ENCODE measurements around the gene CFDP1. TPM values are rescaled to one million over a fixed set of nuclear protein-coding genes. Genes with fewer than 3 reads are reported as not detected.

The CFDP1 gene
- total RNA-seq, 1 donor from 2014 or later: 51.0 TPM

- DNase-seq (ENCODE audit: low read depth, low spot score): no peak
Observed at GRCh38 chr16:75252049-75252864, 181.0 kb downstream of the CFDP1 start.

DNA sequence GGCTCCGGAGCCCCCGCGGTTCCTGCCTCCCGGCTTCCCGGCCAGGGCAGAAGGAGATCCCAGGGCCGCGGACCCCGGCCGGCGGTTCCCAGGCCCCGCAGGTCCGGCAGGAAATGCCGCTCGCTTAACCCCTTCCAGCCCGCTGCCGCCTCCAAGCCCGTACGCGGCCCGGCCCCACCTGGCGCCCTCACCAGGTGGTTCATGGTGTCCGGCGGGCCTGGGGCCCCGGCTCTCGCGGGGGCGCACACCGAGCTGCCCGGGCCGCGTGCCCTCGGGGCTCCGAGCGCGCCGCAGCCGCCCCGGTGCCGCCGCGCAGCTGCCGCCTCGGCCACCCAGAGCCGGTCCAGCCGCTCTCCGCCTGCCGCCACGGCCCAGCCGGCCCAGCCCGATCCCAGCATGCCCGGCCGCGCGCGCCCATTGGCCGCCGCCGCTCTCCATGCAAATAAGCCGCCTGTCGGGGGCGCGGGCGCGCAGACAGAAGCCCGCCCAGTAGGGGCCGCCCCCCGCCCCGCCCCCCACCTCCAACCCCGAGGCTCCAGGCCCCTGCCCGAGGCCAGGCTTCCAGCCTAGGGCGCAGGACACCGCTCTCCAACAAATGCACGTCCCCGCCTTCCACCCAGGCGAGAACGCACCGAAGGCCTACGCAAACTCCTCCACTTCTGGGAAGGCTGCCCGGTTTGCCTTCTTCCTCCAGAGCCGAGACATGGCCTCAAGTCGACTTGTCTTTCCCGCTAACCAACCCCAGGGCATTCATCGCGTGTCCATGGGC is 181.8 kb downstream of the CFDP1 start, which contains the start of gene BCAR1:
Gene BCAR1, minus strand, starts transcription at position 345 of the 769 bp plus-strand sequence. Its CDS starts 142 bp downstream, at position 203.
- peak; percentile 57 for DNase-seq (ENCODE audit: low read depth, low spot score)

- no peak for DNase-seq (ENCODE audit: low read depth, low spot score)
Observed at GRCh38 chr16:75250809-75251279, 182.5 kb downstream of the CFDP1 start.

DNA sequence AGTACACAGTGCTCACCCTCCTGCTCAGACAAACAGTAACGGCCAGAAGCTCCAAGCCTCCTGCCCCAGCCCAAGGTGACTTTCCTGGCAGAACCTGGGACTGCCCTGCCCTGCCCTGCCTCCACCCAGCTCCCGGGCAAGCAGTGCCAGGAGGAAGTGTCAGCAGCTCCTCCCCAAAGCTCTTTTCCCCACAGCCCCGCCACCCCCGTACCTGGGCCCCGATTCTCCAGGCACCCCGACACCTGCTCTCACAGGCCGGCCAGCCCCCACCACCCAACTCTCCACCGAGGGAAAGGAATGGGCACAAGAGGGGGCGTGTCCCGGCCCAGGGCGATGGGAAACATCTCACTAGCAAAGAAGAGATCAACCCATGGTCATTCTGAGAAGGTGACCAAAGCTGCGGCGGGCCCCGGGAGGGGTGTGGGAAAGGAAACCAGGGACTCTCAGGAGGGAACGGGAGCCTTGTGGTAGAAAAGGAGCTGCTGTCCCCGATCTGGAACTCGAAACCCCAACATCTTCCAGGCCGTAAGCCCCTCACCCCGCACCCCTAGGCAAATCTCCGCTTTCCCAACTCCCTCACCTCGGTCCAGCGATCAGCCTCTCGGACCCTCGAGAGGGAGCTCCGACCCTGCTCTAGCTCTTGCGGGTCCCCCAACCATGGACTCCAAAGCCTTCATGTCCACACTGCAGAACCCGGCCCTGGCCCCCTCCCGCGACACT is 183.1 kb downstream of the CFDP1 start:
- DNase-seq (ENCODE audit: low read depth, low spot score): no peak

DNA sequence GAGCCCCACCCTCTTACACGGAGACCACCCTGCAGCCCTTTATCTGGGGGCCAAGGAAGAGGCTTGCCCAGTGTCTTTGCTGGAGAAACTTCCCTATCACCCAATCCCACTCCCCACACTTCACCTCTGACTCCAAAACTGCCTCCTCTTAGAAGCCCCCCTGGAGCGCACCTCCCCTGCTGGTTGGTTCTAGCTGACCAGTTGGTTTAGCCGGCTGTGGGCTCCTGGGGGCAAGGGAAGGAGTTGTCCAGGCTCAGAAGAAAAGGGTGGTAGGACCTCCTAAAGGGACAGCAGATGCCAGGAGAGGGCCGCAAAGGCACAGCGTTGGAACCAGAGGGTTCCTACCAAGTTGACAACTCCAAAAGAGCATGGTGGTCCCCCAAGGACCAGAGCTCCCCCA is 183.9 kb downstream of the CFDP1 start:
- no peak for DNase-seq (ENCODE audit: low read depth, low spot score)

GRCh38 chr16:75248536-75249380 is 184.5 kb downstream of the CFDP1 start:
- no peak for DNase-seq (ENCODE audit: low read depth, low spot score)

GRCh38 chr16:75248142-75248535 is 185.2 kb downstream of the CFDP1 start:
- no peak for DNase-seq (ENCODE audit: low read depth, low spot score)

GRCh38 chr16:75247249-75247648 is 186.1 kb downstream of the CFDP1 start:
- no peak for DNase-seq (ENCODE audit: low read depth, low spot score)

DNA sequence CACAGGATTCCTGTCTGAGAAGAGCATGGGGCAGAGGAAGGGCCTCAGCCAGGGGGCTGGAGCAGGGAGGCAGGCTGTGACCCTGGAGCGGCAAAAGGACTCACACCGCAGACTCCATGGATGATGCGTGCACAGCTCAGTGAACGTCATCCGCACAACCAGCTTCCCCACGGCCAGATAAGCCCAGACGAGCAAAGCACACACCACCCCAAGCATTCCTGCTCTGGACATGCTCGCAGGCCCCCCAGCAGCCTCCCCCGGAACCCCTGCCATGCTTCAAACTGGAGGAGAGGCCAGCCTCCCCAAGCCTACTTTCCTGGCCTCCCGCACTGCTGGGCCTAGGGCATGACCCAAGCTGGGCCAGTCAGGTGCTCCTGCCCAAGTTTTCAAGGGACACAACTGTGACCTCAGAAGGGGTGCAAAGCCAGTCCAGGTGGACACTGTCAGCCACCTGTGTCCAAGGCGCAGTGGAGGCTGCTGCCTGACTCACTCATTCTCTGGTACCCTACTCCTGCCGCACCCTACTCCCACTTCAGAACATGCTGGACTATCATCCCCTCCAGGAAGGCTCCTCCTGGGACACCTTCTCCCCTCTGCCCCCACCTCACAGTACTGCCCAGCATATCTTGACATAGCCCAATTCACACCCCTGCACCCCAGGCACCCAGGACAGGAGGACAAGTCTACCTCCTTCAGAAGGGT is 186.6 kb downstream of the CFDP1 start:
- no peak for DNase-seq (ENCODE audit: low read depth, low spot score)

DNA sequence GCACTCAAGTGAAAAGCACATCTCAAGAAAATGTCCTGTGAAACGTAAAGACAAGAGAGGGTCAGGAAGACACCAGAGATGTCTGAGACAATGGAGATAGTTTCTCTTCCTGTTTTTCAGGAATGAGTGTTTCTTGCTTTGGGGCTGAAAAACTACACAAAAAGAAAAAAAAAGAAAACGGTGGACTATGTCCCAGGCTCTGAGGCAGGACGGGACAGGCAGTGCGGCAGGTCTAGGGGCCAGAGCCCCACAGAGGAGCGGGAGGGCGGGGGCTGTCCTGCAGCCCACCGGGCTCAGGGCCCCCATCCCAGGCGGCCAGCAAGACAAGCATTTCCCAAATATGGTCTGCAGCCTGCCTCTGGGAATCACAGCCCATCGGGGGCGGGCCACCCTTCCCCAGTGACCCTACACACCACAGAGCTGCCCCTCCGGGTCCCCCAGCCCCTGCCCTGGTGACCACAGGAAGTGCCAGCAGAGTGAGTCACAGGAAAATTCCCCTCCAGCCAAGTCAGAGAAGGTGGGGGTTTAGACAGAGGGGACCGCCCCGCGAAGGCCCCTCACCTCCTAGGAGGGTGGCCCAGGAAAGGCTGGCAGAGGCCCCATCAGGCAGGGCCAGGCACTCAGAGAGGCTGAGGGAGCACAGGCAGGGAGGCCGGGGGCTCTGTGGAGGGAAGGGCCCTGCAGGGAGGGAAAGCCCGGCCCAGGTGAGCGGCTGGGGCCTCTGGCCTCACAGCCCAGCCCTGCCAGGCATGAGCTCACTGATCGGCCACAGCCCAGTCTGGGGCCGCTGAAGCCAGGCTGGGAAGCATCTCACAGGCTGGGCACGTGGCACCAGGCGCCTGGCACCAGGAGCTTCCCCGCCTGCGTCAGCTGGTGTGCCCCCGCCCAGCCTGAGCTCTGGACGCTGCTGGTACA is 188.2 kb downstream of the CFDP1 start:
- peak; percentile 86 for DNase-seq (ENCODE audit: low read depth, low spot score)

GRCh38 chr16:75244225-75244809 is 189.0 kb downstream of the CFDP1 start:
- peak; percentile 47 for DNase-seq (ENCODE audit: low read depth, low spot score)

Other genes starting within 250 kb of the CFDP1 start
- not detected in 2 replicates for gene CTRB2, start 226.3 kb downstream of the CFDP1 start, total RNA-seq
- gene CTRB1, start 214.5 kb downstream of the CFDP1 start, total RNA-seq: not detected in 2 replicates
- 118 and 122 TPM in 2 replicates for gene BCAR1, start 181.9 kb downstream of the CFDP1 start, total RNA-seq
- gene TMEM170A, start 31.2 kb upstream of the CFDP1 start, total RNA-seq: 25.1 and 49.3 TPM in 2 replicates
- 1.5 and 2.1 TPM in 2 replicates for gene CHST6, start 61.9 kb upstream of the CFDP1 start, total RNA-seq
- not detected in 2 replicates for gene CHST5, start 102.6 kb upstream of the CFDP1 start, total RNA-seq
- gene TMEM231, start 122.7 kb upstream of the CFDP1 start, total RNA-seq: 15.0 and 19.2 TPM in 2 replicates
- 33.1 and 34.6 TPM in 2 replicates for gene GABARAPL2, start 132.9 kb upstream of the CFDP1 start, total RNA-seq
- 55.0 and 59.7 TPM in 2 replicates for gene ADAT1, start 189.8 kb upstream of the CFDP1 start, total RNA-seq
- 213 and 222 TPM in 2 replicates for gene KARS1, start 214.2 kb upstream of the CFDP1 start, total RNA-seq
- gene TERF2IP, start 214.3 kb upstream of the CFDP1 start, total RNA-seq: 39.0 and 49.8 TPM in 2 replicates
- not detected in 2 replicates for gene CPHXL2, start 243.5 kb upstream of the CFDP1 start, total RNA-seq